Measurements from ENCODE around the gene CELF2.

The CELF2 gene

GRCh38 chr10:11367505-11367904, 349.8 kb downstream of the CELF2 start:
- no peak for DNase-seq

GRCh38 chr10:11373717-11374171, 356.1 kb downstream of the CELF2 start:
- no peak for DNase-seq

- no peak for DNase-seq
These were observed 359.6 kb downstream of the CELF2 start for GRCh38 chr10:11377267-11377666.

- DNase-seq, result no peak
These were observed 361.2 kb downstream of the CELF2 start for GRCh38 chr10:11378835-11379234.

- no peak for DNase-seq
These were observed 362.1 kb downstream of the CELF2 start for GRCh38 chr10:11379771-11380170.

GRCh38 chr10:11381023-11381422, 363.4 kb downstream of the CELF2 start:
- no peak for DNase-seq

GRCh38 chr10:11381511-11381910, 363.8 kb downstream of the CELF2 start:
- no peak for DNase-seq

GRCh38 chr10:11382187-11382586, 364.5 kb downstream of the CELF2 start:
- no peak for DNase-seq

GRCh38 chr10:11386044-11386443, 368.4 kb downstream of the CELF2 start:
- no peak for DNase-seq

Measured in DMS 273 treated with DMSO at 0.1 percent for 48 hours (cell line).